IPS-NIHi7 (cell line): ENCODE measurements around the gene CEACAM19.
A peak's percentile ranks its signal among the peaks of the same experiment; 100 is the strongest.
"Not testable (repeated sequence)": the region's sequence is repeated elsewhere in the genome, so short reads cannot be mapped to it uniquely, and the experiment has no call there.

Experiments
- DNase-seq: peaks from one replicate; pipeline ENCODE4 v3.0.0; 2012; ENCODE audit warnings: mixed read lengths; ENCODE audit errors: extremely low spot score

CEACAM19 gene

GRCh38 chr19:44645407-44646048, 25.8 kb upstream of the CEACAM19 start:
- DNase-seq: no peak

GRCh38 chr19:44646049-44646416, 25.2 kb upstream of the CEACAM19 start:
- DNase-seq: no peak

- DNase-seq: no peak
These were observed 24.1 kb upstream of the CEACAM19 start for GRCh38 chr19:44647144-44647543.

GRCh38 chr19:44648631-44649251, 22.5 kb upstream of the CEACAM19 start:
- no peak for DNase-seq

GRCh38 chr19:44649578-44650145, 21.6 kb upstream of the CEACAM19 start:
- no peak for DNase-seq

GRCh38 chr19:44653343-44653742, 17.9 kb upstream of the CEACAM19 start:
- no peak for DNase-seq

- DNase-seq: peak; percentile 63
These were observed 17.1 kb upstream of the CEACAM19 start for GRCh38 chr19:44653977-44654774.

GRCh38 chr19:44657211-44657921, 13.9 kb upstream of the CEACAM19 start:
- peak; percentile 92 for DNase-seq

- DNase-seq: no peak
These were observed 13.1 kb upstream of the CEACAM19 start for GRCh38 chr19:44658069-44658733.

- no peak for DNase-seq
These were observed 11.2 kb upstream of the CEACAM19 start for GRCh38 chr19:44660081-44660480.

- DNase-seq: no peak
These were observed 10.1 kb upstream of the CEACAM19 start for GRCh38 chr19:44661205-44661604.

- no peak for DNase-seq
These were observed 9.4 kb upstream of the CEACAM19 start for GRCh38 chr19:44661904-44662303.

GRCh38 chr19:44662691-44663385, 8.4 kb upstream of the CEACAM19 start:
- DNase-seq: no peak

- no peak for DNase-seq
These were observed 7.3 kb upstream of the CEACAM19 start for GRCh38 chr19:44663996-44664395.

- DNase-seq: no peak
These were observed 6.3 kb upstream of the CEACAM19 start for GRCh38 chr19:44664976-44665375.

- DNase-seq: no peak
These were observed 4.3 kb upstream of the CEACAM19 start for GRCh38 chr19:44666852-44667556.

- no peak for DNase-seq
These were observed 2.1 kb upstream of the CEACAM19 start for GRCh38 chr19:44668985-44669764.

- not testable (repeated sequence) for DNase-seq
These were observed 1.3 kb upstream of the CEACAM19 start for GRCh38 chr19:44670027-44670426.

- no peak for DNase-seq
These were observed 944 bp downstream of the CEACAM19 start for GRCh38 chr19:44672226-44672625.
